ENCODE data around the gene OR52N1. TPM values are rescaled to one million over a fixed set of nuclear protein-coding genes. Genes with fewer than 3 reads are reported as not detected.

OR52N1 gene
- total RNA-seq (2013): not detected
- polyA plus RNA-seq (not detected), polyA minus RNA-seq (not detected in 2 replicates), total RNA-seq (0 to 0.60 (median 0.07) reads per million in 11 experiments)

- no peak within 1 kb of the TSS for H3K4me3 Mint-ChIP-seq
- DNase-seq: no peak
- H3K79me2 ChIP-seq (ENCODE audit: insufficient read depth, low read length): no peaks in the 10 kb centered on the region
- intact Hi-C loops (cut with micrococcal nuclease): loop anchor here in 1 of 2 donors (10.0 kb wide), 1 partner anchor 1136 kb away; no protein-coding TSS in a partner anchor
- H3K9me3 ChIP-seq (replicated peaks in 1 of 2; ENCODE audit: control insufficient read depth in 1 of 2, insufficient read depth in 1 of 2, low read length in 2 of 2): no peaks in the 10 kb centered on the region
- no peak within 1 kb of the TSS for H3K4me2 ChIP-seq (replicated peaks; ENCODE audit: extremely low read depth, low read length, poor library complexity, severe bottlenecking)
- TF ChIP-seq CTCF (IDR thresholded peaks at IDR 0.05): no peak
- H3K4me1 ChIP-seq (ENCODE audit: control insufficient read depth in 1 of 2, insufficient read depth in 2 of 2, low read length in 2 of 2): no peaks in the 10 kb centered on the region
- H3K27me3 ChIP-seq (ENCODE audit: control insufficient read depth in 2 of 2, insufficient read depth in 2 of 2, low read length in 2 of 2): no peaks in the 10 kb centered on the region
- H3K27ac Mint-ChIP-seq: no peak within 1 kb of the TSS
- H3K27ac ChIP-seq (ENCODE audit: low read depth in 1 of 2, low read length in 2 of 2): no peak within 1 kb of the TSS
- H2AFZ ChIP-seq (ENCODE audit: insufficient read depth, low read depth, low read length, poor library complexity, severe bottlenecking): no peak within 1 kb of the TSS
- no peaks in the 10 kb centered on the region for H3K36me3 Mint-ChIP-seq
- peaks cover 0 to 3% (median 0%) of the 10 kb centered on the region in 7 donors for H3K9me3 Mint-ChIP-seq
- peaks cover 0 to 2% (median 2%) of the 10 kb centered on the region in 3 donors for H3K27me3 Mint-ChIP-seq (ENCODE audit: low read depth in 3 of 3)
- WGBS (ENCODE audit: insufficient coverage): 100% methylated on average over 2 of the region's 3 CpGs
- H3K4me3 ChIP-seq (replicated peaks in 1 of 3; ENCODE audit: low read depth in 2 of 3, low read length in 3 of 3): no peak within 1 kb of the TSS
- H4K20me1 ChIP-seq (ENCODE audit: insufficient read depth, low read length): no peaks in the 10 kb centered on the region
- no peak within 1 kb of the TSS for H3K9ac ChIP-seq (ENCODE audit: insufficient read depth, low read length, poor library complexity, severe bottlenecking)
- no peaks in the 10 kb centered on the region for H3K36me3 ChIP-seq (replicated peaks in 1 of 2; ENCODE audit: control insufficient read depth in 1 of 2, insufficient read depth in 2 of 2, low read length in 2 of 2)
- no peaks in the 10 kb centered on the region for H3K4me1 Mint-ChIP-seq
Observed at GRCh38 chr11:5791165-5791564, at the start of gene OR52N1. Gene OR52N1, minus strand, starts transcription at chr11:5791265. Its CDS starts 2,449 bp downstream, at chr11:5788816.

GRCh38 chr11:5837695-5838094 is 46.6 kb upstream of the OR52N1 start:
- H3K27ac ChIP-seq (ENCODE audit: low read depth in 1 of 2, low read length in 2 of 2): no peak overlapping the region
- no peak overlapping the region for H2AFZ ChIP-seq (ENCODE audit: insufficient read depth, low read depth, low read length, poor library complexity, severe bottlenecking)
- Mint-ChIP-seq H3K4me1 (no peaks in the 10 kb centered on the region), H3K36me3 (no peaks in the 10 kb centered on the region), H3K27me3 (ENCODE audit: low read depth in 3 of 3) (peaks cover 0 to 2% (median 0%) of the 10 kb centered on the region in 3 donors), H3K27ac (no peak overlapping the region), H3K4me3 (no peak overlapping the region), H3K9me3 (peaks cover 0 to 9% (median 2%) of the 10 kb centered on the region in 7 donors)
- no peak for TF ChIP-seq CTCF (IDR thresholded peaks at IDR 0.05)
- H3K36me3 ChIP-seq (replicated peaks in 1 of 2; ENCODE audit: control insufficient read depth in 1 of 2, insufficient read depth in 2 of 2, low read length in 2 of 2): no peaks in the 10 kb centered on the region
- no peak overlapping the region for H3K4me2 ChIP-seq (replicated peaks; ENCODE audit: extremely low read depth, low read length, poor library complexity, severe bottlenecking)
- H3K4me3 ChIP-seq (replicated peaks in 1 of 3; ENCODE audit: low read depth in 2 of 3, low read length in 3 of 3): no peak overlapping the region
- H3K27me3 ChIP-seq (ENCODE audit: control insufficient read depth in 2 of 2, insufficient read depth in 2 of 2, low read length in 2 of 2): no peaks in the 10 kb centered on the region
- no peaks in the 10 kb centered on the region for H3K4me1 ChIP-seq (ENCODE audit: control insufficient read depth in 1 of 2, insufficient read depth in 2 of 2, low read length in 2 of 2)
- H3K9ac ChIP-seq (ENCODE audit: insufficient read depth, low read length, poor library complexity, severe bottlenecking): no peak overlapping the region
- DNase-seq: no peak
- intact Hi-C loops (cut with micrococcal nuclease): no loop called here
- H3K79me2 ChIP-seq (ENCODE audit: insufficient read depth, low read length): no peaks in the 10 kb centered on the region
- no peaks in the 10 kb centered on the region for H3K9me3 ChIP-seq (replicated peaks in 1 of 2; ENCODE audit: control insufficient read depth in 1 of 2, insufficient read depth in 1 of 2, low read length in 2 of 2)
- WGBS (ENCODE audit: insufficient coverage): no CpG with 5 or more reads among the region's 2 CpGs
- no peaks in the 10 kb centered on the region for H4K20me1 ChIP-seq (ENCODE audit: insufficient read depth, low read length)
